ENCODE measurements around the gene HTR6. TPM values are rescaled to one million over a fixed set of nuclear protein-coding genes. Genes with fewer than 3 reads are reported as not detected.

HTR6 gene
- total and polyA plus RNA-seq, 12 donors: not detected

DNA sequence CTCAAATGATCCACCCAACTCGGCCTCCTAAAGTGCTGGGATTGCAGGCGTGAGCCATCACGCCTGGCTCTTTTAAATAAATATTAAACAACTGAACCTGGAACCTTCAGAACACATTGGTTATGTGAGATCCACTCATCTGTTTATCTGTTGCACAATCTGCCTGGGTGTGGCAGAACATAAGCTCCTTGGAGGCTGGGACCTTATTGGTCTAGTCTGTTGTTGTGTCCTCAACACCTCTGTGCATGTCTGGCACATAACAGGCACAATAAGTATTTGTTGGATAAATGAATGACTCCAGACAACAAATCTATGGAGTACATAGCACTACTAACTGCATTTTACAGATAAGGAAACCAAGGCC, 24.7 kb upstream of the HTR6 start:
- H3K4me3 ChIP-seq: no peak overlapping the region
- H3K36me3 ChIP-seq (replicated peaks in 1 of 2): no peaks in the 10 kb centered on the region
- H3K27ac ChIP-seq: no peak overlapping the region
- TF ChIP-seq, protein P1, sequence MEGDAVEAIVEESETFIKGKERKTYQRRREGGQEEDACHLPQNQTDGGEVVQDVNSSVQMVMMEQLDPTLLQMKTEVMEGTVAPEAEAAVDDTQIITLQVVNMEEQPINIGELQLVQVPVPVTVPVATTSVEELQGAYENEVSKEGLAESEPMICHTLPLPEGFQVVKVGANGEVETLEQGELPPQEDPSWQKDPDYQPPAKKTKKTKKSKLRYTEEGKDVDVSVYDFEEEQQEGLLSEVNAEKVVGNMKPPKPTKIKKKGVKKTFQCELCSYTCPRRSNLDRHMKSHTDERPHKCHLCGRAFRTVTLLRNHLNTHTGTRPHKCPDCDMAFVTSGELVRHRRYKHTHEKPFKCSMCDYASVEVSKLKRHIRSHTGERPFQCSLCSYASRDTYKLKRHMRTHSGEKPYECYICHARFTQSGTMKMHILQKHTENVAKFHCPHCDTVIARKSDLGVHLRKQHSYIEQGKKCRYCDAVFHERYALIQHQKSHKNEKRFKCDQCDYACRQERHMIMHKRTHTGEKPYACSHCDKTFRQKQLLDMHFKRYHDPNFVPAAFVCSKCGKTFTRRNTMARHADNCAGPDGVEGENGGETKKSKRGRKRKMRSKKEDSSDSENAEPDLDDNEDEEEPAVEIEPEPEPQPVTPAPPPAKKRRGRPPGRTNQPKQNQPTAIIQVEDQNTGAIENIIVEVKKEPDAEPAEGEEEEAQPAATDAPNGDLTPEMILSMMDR (IDR thresholded peaks at IDR 0.05): no peak
- no peak for TF ChIP-seq POLR2A (IDR thresholded peaks at IDR 0.05)
- DNase-seq: no peak
- no peaks in the 10 kb centered on the region for H3K27me3 ChIP-seq
- no peaks in the 10 kb centered on the region for H3K9me3 ChIP-seq (replicated peaks in 1 of 3)
- WGBS, 4 donors: 65 to 81% (median 72%) methylated on average over 3 of the region's 3 CpGs
- intact Hi-C loops (cut with DNase I): loop anchor here in 1 of 2 donors (10.0 kb wide), 1 partner anchor 155 kb away; the partner anchor contains the start of gene CAPZB
- peaks cover 5 to 7% of the 10 kb centered on the region in 2 donors for H3K4me1 ChIP-seq (replicated peaks in 1 of 2)

DNA sequence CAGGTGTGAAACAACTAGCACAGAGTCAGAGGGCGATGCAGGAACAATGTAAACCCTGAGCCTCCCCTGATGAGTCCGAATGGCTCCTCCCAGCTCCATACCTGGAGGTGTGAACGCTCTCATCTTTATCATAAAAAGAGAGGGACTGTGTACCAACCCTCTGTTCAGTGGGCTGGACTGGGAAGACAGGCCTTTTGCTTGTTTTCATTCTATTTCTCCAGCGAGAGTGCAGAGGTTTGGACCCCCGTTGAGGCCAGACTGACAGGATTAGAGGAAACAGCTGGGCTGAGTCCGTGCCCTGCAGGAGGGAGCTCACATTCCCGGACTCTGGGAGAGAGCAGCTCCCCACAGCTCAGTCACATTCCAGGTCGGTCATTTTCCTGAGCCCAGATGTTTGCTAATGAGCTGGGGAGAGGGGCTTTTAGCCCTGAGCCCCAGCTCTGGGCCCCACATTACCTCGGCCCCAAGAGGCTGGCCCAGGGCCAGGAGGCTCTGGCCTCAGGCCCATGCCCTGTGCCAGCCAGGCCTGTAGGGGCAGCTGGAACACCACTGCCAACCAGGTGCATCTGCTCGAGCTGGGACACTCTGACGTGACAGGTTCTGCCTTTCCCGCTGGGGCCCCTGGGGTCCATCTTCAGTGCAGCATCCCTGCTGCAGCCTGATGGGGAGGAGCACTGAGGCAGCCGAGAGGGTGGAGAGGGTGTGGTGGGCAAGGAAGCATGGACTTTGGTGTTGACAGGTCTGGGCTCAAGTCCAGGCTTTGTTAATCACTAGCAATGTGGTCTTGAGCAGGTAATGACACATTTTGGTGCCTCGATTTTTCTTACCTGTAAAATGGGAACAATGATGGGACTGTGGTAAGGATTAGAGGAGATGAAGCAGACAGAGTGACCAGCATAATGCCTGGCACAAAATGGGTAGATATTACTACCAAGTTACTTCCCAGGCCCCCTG, 24.0 kb upstream of the HTR6 start:
- no peak for DNase-seq
- H3K9me3 ChIP-seq (replicated peaks in 1 of 3): no peaks in the 10 kb centered on the region
- H3K4me1 ChIP-seq (replicated peaks in 1 of 2): peaks cover 5 to 7% of the 10 kb centered on the region in 2 donors
- no peaks in the 10 kb centered on the region for H3K36me3 ChIP-seq (replicated peaks in 1 of 2)
- 59 to 70% (median 61%) methylated on average over 8 to 14 of the region's 14 CpGs for WGBS, 4 donors
- intact Hi-C loops (cut with DNase I): loop anchor here in 1 of 2 donors (10.0 kb wide), 1 partner anchor 156 kb away; the partner anchor contains the start of gene CAPZB
- TF ChIP-seq, protein P1 (IDR thresholded peaks at IDR 0.05): no peak
- no peak for TF ChIP-seq POLR2A (IDR thresholded peaks at IDR 0.05)
- no peaks in the 10 kb centered on the region for H3K27me3 ChIP-seq
- no peak overlapping the region for H3K4me3 ChIP-seq
- H3K27ac ChIP-seq: no peak overlapping the region

DNA sequence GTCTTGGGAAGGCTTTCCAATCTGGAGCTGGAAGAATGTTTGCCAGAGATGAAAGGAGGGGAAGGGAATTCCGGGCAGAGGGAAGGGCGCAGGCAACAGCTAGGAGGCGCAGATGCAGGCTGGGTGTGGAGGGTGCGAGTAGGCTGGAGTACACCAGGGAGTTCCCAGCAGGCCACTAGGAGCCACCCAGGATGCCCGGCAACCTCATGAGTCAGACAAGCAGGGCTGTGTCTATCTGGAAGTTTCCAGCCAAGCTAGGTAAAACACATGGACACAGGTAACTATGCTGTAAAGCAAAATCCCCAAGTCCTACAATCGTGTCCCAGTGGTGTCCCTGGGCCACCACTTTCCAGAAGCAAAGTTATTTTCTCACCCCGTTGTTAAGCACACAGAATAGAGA, 21.6 kb upstream of the HTR6 start:
- 55 to 67% (median 61%) methylated on average over 5 to 7 of the region's 7 CpGs for WGBS, 4 donors
- H3K36me3 ChIP-seq (replicated peaks in 1 of 2): no peaks in the 10 kb centered on the region
- TF ChIP-seq, protein P1 (IDR thresholded peaks at IDR 0.05): no peak
- TF ChIP-seq POLR2A (IDR thresholded peaks at IDR 0.05): no peak
- peak overlapping the region in 2 of 5 donors; percentile 64 to 87 for H3K27ac ChIP-seq
- no peaks in the 10 kb centered on the region for H3K27me3 ChIP-seq
- H3K4me1 ChIP-seq (replicated peaks in 1 of 2): peaks cover 5 to 7% of the 10 kb centered on the region in 2 donors
- intact Hi-C loops (cut with DNase I): loop anchor here in 1 of 2 donors (10.0 kb wide), 1 partner anchor 158 kb away; the partner anchor contains the start of gene CAPZB
- no peak for DNase-seq
- H3K4me3 ChIP-seq: peak overlapping the region in 1 of 4 donors; percentile 82
- no peaks in the 10 kb centered on the region for H3K9me3 ChIP-seq (replicated peaks in 1 of 3)

DNA sequence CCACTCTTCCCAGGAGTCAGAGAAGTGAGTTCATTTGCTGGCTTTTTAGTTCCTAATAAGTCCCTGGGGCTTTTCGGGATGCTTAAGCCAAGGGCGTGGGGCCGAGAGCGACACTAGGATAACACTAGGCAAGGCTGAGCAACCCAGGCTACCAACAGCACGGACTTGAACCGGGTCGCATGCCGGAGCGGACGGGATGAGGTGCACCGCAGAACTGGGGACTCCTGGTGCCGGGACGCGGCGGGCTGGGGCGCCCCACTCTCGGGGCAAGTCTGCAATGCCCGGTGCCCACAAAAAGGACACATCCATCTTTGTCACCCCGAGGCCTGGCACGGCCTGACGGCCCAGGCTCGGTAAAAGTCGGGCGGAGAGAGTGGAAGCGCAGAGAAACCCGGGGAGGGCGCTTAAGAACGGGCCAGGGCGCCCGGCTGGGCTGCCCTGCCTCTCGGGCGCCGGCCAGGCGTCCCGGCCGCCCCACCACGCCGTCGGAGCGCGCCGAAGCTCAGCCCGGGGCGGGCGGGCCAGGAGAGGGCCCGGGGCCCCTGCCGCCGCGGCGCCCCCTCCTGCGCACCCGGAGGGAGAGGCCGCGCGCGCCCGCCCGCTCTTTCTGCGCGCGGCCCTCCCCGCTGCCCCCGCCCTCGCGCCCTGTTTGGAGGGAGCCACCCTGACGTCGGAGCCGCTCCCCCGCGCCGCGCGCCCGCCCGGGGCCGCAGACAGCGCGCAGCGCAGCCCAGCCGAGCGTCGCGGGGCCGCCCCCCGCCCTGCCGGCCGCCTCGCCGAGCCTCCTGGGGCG, 20.9 kb upstream of the HTR6 start, which contains the start of gene NBL1:
TSS of gene NBL1 (plus strand) at position 710 of the 793 bp plus-strand sequence. CDS start 10,720 bp downstream, outside the sequence.
- intact Hi-C loops (cut with DNase I): loop anchor here in 1 of 2 donors (10.0 kb wide), 1 partner anchor 159 kb away; the partner anchor contains the start of gene CAPZB
- TF ChIP-seq POLR2A (IDR thresholded peaks at IDR 0.05): no peak
- TF ChIP-seq, protein P1 (IDR thresholded peaks at IDR 0.05): no peak
- peak in 2 of 7 donors; percentile 45 to 56 for DNase-seq
- peak within 1 kb of the TSS in 4 of 5 donors; percentile 19 to 87 (median 48) for H3K27ac ChIP-seq
- H3K9me3 ChIP-seq (replicated peaks in 1 of 3): no peaks in the 10 kb centered on the region
- H3K27me3 ChIP-seq: no peaks in the 10 kb centered on the region
- H3K36me3 ChIP-seq (replicated peaks in 1 of 2): no peaks in the 10 kb centered on the region
- peaks cover 5 to 7% of the 10 kb centered on the region in 2 donors for H3K4me1 ChIP-seq (replicated peaks in 1 of 2)
- WGBS, 4 donors: 1 to 6% (median 3%) methylated on average over 11 to 82 of the region's 90 CpGs
- peak within 1 kb of the TSS in 2 of 4 donors; percentile 40 to 82 for H3K4me3 ChIP-seq
